ENCODE results near the gene MUC5B. TPM values are rescaled to one million over a fixed set of nuclear protein-coding genes. Genes with fewer than 3 reads are reported as not detected.

Gene MUC5B
- total RNA-seq, 4 donors from 2014 or later: 0.22 to 0.61 (median 0.29) TPM; not detected in 1

DNA sequence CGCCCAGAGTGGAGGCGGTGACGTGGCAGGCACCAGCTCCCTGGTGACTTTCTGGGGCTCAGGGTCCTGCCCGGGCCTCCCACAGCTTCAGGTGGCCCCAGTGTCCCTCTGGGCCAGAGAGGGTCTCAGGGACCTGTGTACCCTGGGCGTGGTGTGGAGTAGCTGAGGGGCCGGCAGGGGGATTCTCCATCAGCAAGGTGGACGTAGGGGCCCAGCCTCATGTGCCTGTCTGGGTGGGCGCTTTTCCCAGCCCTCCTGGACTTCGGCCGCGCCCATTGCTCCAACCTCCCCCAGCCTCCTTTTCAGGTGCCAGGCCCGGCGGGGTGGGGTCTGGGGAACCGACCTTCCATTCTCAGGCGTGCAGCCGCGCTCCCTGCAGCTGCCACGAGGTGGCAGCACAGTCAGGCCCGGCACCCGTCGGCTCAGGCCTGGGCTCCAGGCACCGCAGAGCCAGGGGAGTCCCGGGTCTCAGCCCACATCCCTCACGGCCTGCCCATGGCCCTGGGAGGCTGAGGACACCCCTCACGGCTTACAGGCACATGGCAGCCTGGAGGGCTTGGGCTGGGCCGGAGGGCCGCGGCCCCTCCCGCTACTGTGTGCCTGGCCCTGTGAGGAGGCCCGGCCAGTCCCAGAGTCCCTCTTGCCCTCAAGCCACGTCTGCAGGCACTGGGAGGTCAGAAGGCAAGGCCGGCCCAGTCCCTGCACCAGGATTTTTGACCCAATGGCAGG, 19.9 kb upstream of the MUC5B start:
- DNase-seq (ENCODE audit: low spot score in 2 of 2): peak in 1 of 2 donors; percentile 89
- H3K4me3 ChIP-seq (ENCODE audit: low read depth, poor library complexity, severe bottlenecking): no peak overlapping the region
- intact Hi-C loops (cut with DNase I; ENCODE audit: low total_unique reads): loop anchor here (10.0 kb wide), 1 partner anchor 312 kb away; no protein-coding TSS in a partner anchor
- WGBS, 2 donors: 24 to 31% methylated on average over 2 to 16 of the region's 32 CpGs
- TF ChIP-seq, protein P1, sequence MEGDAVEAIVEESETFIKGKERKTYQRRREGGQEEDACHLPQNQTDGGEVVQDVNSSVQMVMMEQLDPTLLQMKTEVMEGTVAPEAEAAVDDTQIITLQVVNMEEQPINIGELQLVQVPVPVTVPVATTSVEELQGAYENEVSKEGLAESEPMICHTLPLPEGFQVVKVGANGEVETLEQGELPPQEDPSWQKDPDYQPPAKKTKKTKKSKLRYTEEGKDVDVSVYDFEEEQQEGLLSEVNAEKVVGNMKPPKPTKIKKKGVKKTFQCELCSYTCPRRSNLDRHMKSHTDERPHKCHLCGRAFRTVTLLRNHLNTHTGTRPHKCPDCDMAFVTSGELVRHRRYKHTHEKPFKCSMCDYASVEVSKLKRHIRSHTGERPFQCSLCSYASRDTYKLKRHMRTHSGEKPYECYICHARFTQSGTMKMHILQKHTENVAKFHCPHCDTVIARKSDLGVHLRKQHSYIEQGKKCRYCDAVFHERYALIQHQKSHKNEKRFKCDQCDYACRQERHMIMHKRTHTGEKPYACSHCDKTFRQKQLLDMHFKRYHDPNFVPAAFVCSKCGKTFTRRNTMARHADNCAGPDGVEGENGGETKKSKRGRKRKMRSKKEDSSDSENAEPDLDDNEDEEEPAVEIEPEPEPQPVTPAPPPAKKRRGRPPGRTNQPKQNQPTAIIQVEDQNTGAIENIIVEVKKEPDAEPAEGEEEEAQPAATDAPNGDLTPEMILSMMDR (IDR thresholded peaks at IDR 0.05): peak in 1 of 3 donors; percentile 63
- no peak for TF ChIP-seq POLR2A (IDR thresholded peaks at IDR 0.05)

DNA sequence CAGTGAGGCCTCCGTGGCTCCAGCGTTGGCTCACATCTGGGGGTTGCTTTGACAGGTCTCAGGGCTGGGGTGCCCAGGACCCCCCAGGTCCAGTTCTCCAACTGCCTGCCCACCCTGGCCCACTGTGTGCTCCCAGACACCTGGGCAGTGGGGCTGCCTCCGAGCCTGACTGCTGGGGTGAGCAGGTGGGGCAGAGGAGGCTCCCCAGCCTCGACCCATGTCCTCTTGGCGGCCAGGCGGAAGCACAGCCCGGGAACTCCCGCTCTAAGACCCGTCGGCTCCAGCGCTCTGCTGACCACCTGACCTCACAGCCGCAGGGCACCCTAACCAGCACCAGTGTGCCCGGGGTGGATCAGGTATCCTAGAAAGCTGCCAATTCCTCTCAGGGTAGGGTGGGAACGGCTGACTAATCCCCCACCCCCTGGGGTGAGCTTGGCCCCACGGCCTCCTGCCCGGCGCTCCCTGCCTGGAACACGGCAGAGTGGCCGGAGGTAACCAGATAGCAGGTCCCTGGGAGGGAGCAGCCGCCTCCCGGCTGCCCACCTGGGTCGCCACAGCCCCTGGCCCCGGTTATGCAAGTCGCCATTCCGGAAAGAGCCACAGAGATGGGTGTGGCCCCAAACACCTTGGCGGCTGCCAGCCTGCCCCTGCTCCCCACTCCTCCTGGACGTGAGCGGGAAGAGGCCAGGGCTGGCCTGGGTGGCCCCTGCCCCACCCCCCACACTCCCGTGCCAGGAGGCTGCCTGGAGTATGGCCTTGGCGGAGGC, 19.2 kb upstream of the MUC5B start:
- peak in 1 of 2 donors; percentile 82 for DNase-seq (ENCODE audit: low spot score in 2 of 2)
- WGBS, 2 donors: 50 to 60% methylated on average over 12 to 16 of the region's 30 CpGs
- intact Hi-C loops (cut with DNase I; ENCODE audit: low total_unique reads): loop anchor here (10.0 kb wide), 1 partner anchor 311 kb away; no protein-coding TSS in a partner anchor

GRCh38 chr11:1204381-1205101, 18.3 kb upstream of the MUC5B start:
- no peak for TF ChIP-seq POLR2A (IDR thresholded peaks at IDR 0.05)
- TF ChIP-seq, protein P1 (IDR thresholded peaks at IDR 0.05): no peak
- no peak overlapping the region for H3K4me3 ChIP-seq (ENCODE audit: low read depth, poor library complexity, severe bottlenecking)
- WGBS, 2 donors: 70 to 86% methylated on average over 11 of the region's 22 CpGs
- DNase-seq (ENCODE audit: low spot score in 2 of 2): peak in 1 of 2 donors; percentile 80
- intact Hi-C loops (cut with DNase I; ENCODE audit: low total_unique reads): loop anchor here (10.0 kb wide), 1 partner anchor 310 kb away; no protein-coding TSS in a partner anchor

More for the DNA sequence above, 19.2 kb upstream of the MUC5B start:
- TF ChIP-seq, protein P1 (IDR thresholded peaks at IDR 0.05): no peak
- no peak for TF ChIP-seq POLR2A (IDR thresholded peaks at IDR 0.05)
- H3K4me3 ChIP-seq (ENCODE audit: low read depth, poor library complexity, severe bottlenecking): no peak overlapping the region

DNA sequence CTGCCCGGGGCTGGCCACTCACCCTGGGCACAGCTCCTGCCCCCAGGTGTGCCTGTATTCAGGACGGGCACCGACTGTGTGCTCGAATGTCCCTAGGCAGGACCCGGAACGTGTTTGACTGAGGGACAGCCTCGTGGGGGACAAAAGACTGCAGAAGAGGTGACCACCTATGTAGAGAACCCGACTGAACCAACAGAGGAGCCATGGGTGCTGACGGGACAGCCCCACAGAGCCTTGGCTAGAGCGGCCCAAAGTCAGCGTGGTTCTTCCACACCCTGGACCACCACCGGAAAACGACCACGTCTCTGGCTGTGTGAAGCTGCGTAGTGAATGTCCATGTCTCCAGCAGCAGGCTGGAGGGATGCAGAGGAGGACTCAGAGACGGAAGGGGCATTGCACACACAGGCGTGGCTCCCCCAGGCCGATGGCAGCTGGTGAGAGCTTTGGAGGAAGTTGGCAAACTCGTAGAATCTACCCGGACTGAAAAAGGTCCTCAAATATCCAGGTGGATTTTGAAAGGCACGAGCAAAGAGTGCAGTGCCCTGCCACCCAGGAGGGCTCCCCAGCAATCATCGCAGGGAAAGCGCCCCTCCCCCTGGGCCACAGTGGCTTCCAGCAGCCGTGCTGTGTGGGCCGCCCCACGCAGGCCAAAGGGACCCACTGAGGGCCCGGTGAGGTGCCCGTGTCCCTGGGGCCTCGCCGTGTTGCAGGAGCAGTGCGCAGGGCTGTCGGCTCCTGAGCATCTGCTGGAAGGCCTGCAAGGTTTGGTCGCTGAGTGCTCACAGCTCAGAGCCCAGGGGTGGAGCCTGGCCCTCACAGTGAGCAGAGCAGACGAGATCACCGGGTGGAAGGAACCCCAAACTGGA, 17.5 kb upstream of the MUC5B start:
- 70 to 71% methylated on average over 34 to 35 of the region's 35 CpGs for WGBS, 2 donors
- intact Hi-C loops (cut with DNase I; ENCODE audit: low total_unique reads): loop anchor here (10.0 kb wide), 1 partner anchor 309 kb away; no protein-coding TSS in a partner anchor
- no peak overlapping the region for H3K4me3 ChIP-seq (ENCODE audit: low read depth, poor library complexity, severe bottlenecking)
- TF ChIP-seq, protein P1 (IDR thresholded peaks at IDR 0.05): no peak
- no peak for TF ChIP-seq POLR2A (IDR thresholded peaks at IDR 0.05)
- DNase-seq (ENCODE audit: low spot score in 2 of 2): peak in 1 of 2 donors; percentile 81

DNA sequence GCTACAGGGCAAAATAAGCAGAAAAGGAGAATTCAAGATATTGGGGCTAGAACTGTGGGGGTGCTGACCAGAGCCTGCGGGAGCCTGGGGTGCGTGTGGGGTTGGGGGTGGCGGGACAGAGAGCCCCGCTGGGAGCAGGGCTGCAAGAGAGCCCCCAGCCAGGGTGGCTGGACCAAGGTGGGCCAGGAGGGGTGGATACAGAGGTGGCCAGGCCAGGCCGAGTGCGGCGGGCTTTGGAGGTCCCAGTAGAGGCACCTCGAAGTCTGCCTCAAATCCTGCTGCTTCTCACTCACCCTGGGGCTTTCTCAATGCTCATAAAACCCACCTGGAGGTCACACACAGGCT, 16.9 kb upstream of the MUC5B start:
- TF ChIP-seq, protein P1 (IDR thresholded peaks at IDR 0.05): no peak
- TF ChIP-seq POLR2A (IDR thresholded peaks at IDR 0.05): no peak
- H3K4me3 ChIP-seq (ENCODE audit: low read depth, poor library complexity, severe bottlenecking): no peak overlapping the region
- intact Hi-C loops (cut with DNase I; ENCODE audit: low total_unique reads): loop anchor here (10.0 kb wide), 1 partner anchor 309 kb away; no protein-coding TSS in a partner anchor
- WGBS, 2 donors: 87 to 88% methylated on average over 8 of the region's 8 CpGs
- DNase-seq (ENCODE audit: low spot score in 2 of 2): peak in 1 of 2 donors; percentile 63
